Measurements from ENCODE around the gene OTOGL. TPM values are rescaled to one million over a fixed set of nuclear protein-coding genes. Genes with fewer than 3 reads are reported as not detected.

OTOGL gene
- total RNA-seq, 3 donors from 2014 or later = 0.16 to 1.3 (median 0.59) TPM

DNA sequence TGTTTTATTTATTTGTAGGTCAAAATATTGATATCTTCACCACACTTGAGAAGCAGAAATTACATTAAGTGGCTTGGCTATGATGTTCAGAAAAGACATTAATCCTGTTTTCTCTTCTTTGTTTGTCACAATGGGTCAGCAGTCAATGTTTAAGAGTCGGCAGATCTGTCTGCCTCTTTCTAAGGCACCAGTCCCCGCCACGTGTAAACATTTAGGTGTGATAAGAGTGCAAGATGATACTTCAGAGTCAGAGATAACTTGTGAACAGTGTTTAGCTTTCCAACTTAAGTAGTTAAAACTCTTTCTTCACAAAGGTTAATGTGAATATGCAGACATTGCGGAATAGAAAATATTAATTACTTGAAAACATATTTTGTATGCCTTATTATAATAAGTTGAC is 160.9 kb downstream of the OTOGL start:
- Histone ChIP-seq H3K27me3 (no peaks in the 10 kb centered on the region), H3K9me3 (no peaks in the 10 kb centered on the region), H3K36me3 (no peaks in the 10 kb centered on the region), H3K4me3 (no peak overlapping the region), H3K27ac (no peak overlapping the region), H3K4me1 (no peaks in the 10 kb centered on the region)
- intact Hi-C loops (cut with DNase I; ENCODE audit: low total_unique reads) = no loop called here
- DNase-seq (ENCODE audit: low spot score in 2 of 2) = no peak
- TF ChIP-seq, protein P1, sequence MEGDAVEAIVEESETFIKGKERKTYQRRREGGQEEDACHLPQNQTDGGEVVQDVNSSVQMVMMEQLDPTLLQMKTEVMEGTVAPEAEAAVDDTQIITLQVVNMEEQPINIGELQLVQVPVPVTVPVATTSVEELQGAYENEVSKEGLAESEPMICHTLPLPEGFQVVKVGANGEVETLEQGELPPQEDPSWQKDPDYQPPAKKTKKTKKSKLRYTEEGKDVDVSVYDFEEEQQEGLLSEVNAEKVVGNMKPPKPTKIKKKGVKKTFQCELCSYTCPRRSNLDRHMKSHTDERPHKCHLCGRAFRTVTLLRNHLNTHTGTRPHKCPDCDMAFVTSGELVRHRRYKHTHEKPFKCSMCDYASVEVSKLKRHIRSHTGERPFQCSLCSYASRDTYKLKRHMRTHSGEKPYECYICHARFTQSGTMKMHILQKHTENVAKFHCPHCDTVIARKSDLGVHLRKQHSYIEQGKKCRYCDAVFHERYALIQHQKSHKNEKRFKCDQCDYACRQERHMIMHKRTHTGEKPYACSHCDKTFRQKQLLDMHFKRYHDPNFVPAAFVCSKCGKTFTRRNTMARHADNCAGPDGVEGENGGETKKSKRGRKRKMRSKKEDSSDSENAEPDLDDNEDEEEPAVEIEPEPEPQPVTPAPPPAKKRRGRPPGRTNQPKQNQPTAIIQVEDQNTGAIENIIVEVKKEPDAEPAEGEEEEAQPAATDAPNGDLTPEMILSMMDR (IDR thresholded peaks at IDR 0.05) = no peak
- no peak for TF ChIP-seq POLR2AphosphoS5 (IDR thresholded peaks at IDR 0.05)
- no peak for TF ChIP-seq POLR2A (IDR thresholded peaks at IDR 0.05)

GRCh38 chr12:80261403-80261802 is 162.1 kb downstream of the OTOGL start:
- Histone ChIP-seq H3K9me3 (no peaks in the 10 kb centered on the region), H3K27ac (no peak overlapping the region), H3K4me1 (no peaks in the 10 kb centered on the region), H3K4me3 (no peak overlapping the region), H3K27me3 (no peaks in the 10 kb centered on the region), H3K36me3 (no peaks in the 10 kb centered on the region)
- DNase-seq (ENCODE audit: low spot score in 2 of 2) = no peak
- intact Hi-C loops (cut with DNase I; ENCODE audit: low total_unique reads) = no loop called here
- TF ChIP-seq POLR2AphosphoS5 (IDR thresholded peaks at IDR 0.05) (no peak), POLR2A (IDR thresholded peaks at IDR 0.05) (no peak)
- TF ChIP-seq, protein P1 (IDR thresholded peaks at IDR 0.05) = no peak

GRCh38 chr12:80262346-80262745 is 163.0 kb downstream of the OTOGL start:
- intact Hi-C loops (cut with DNase I; ENCODE audit: low total_unique reads) = no loop called here

GRCh38 chr12:80262771-80263170 is 163.4 kb downstream of the OTOGL start:
- no peaks in the 10 kb centered on the region for H3K4me1 ChIP-seq
- no peak overlapping the region for H3K4me3 ChIP-seq
- H3K9me3 ChIP-seq = no peaks in the 10 kb centered on the region
- TF ChIP-seq, protein P1 (IDR thresholded peaks at IDR 0.05) = no peak
- TF ChIP-seq POLR2AphosphoS5 (IDR thresholded peaks at IDR 0.05) = no peak
- no peak for TF ChIP-seq POLR2A (IDR thresholded peaks at IDR 0.05)
- no peak overlapping the region for H3K27ac ChIP-seq
- DNase-seq (ENCODE audit: low spot score in 2 of 2) = no peak
- intact Hi-C loops (cut with DNase I; ENCODE audit: low total_unique reads) = no loop called here
- H3K36me3 ChIP-seq = no peaks in the 10 kb centered on the region
- no peaks in the 10 kb centered on the region for H3K27me3 ChIP-seq

More at GRCh38 chr12:80262346-80262745, 163.0 kb downstream of the OTOGL start:
- Histone ChIP-seq H3K4me3 (no peak overlapping the region), H3K9me3 (no peaks in the 10 kb centered on the region), H3K36me3 (no peaks in the 10 kb centered on the region), H3K4me1 (no peaks in the 10 kb centered on the region), H3K27ac (no peak overlapping the region), H3K27me3 (no peaks in the 10 kb centered on the region)
- DNase-seq (ENCODE audit: low spot score in 2 of 2) = no peak
- no peak for TF ChIP-seq POLR2A (IDR thresholded peaks at IDR 0.05)

GRCh38 chr12:80264386-80264785 is 165.0 kb downstream of the OTOGL start:
- no peaks in the 10 kb centered on the region for H3K9me3 ChIP-seq
- no peak overlapping the region for H3K27ac ChIP-seq
- H3K27me3 ChIP-seq = no peaks in the 10 kb centered on the region
- TF ChIP-seq, protein P1 (IDR thresholded peaks at IDR 0.05) = no peak
- TF ChIP-seq POLR2A (IDR thresholded peaks at IDR 0.05) (no peak), POLR2AphosphoS5 (IDR thresholded peaks at IDR 0.05) (no peak)
- H3K36me3 ChIP-seq = no peaks in the 10 kb centered on the region
- DNase-seq (ENCODE audit: low spot score in 2 of 2) = no peak
- intact Hi-C loops (cut with DNase I; ENCODE audit: low total_unique reads) = no loop called here
- no peaks in the 10 kb centered on the region for H3K4me1 ChIP-seq
- no peak overlapping the region for H3K4me3 ChIP-seq

DNA sequence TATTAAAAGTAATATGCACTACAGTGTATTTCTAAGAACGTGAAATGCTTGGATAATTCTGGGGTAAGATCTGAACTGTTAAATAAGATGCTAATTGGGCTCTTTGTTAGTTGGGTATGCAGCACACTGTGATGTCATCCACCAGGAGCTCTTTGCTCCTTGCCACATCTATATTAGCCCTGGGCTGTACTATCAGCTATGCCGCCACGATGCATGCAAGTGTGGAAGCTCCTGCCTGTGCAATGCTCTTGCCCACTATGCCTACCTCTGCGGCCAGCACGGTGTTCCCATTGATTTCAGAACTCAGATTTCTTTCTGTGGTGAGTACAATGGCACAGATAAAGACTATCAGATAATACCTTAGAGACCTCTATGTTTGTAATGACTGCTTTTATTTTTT is 165.6 kb downstream of the OTOGL start:
- Histone ChIP-seq H3K9me3 (no peaks in the 10 kb centered on the region), H3K4me3 (no peak overlapping the region), H3K27me3 (no peaks in the 10 kb centered on the region), H3K4me1 (no peaks in the 10 kb centered on the region), H3K36me3 (no peaks in the 10 kb centered on the region), H3K27ac (no peak overlapping the region)
- intact Hi-C loops (cut with DNase I; ENCODE audit: low total_unique reads) = no loop called here
- no peak for DNase-seq (ENCODE audit: low spot score in 2 of 2)
- TF ChIP-seq, protein P1 (IDR thresholded peaks at IDR 0.05) = no peak
- TF ChIP-seq POLR2A (IDR thresholded peaks at IDR 0.05) = no peak
- no peak for TF ChIP-seq POLR2AphosphoS5 (IDR thresholded peaks at IDR 0.05)

Data from breast epithelium (tissue), 4 donors.